HCT116 (cell line): Measurements from ENCODE around the gene DMGDH.

ENCODE experiments used
- CTCF ChIP-seq, 3 experiments: fragments of 200-600 bp in 1 of 3; sonication (generic) in 1 of 3; IDR thresholded peaks in 2 of 3; conservative IDR thresholded peaks in 1 of 3; 2 replicates each; pipeline ENCODE4 v1.5.1; 2012 to 2017; ENCODE audit warnings: low read depth in 2 of 3, low read length in 2 of 3, antibody characterized with exemption in 1 of 3, borderline replicate concordance in 1 of 3, control low read depth in 1 of 3, mild to moderate bottlenecking in 1 of 3, mixed read lengths in 1 of 3, mixed run types in 1 of 3, moderate library complexity in 1 of 3; ENCODE audit not compliant: insufficient read depth in 1 of 3
- EGR1 ChIP-seq: IDR thresholded peaks from 2 replicates; pipeline ENCODE4 v1.6.1; 2012; ENCODE audit warnings: low read depth
- EZH2phosphoT487 ChIP-seq: fragments of 200-600 bp; IDR thresholded peaks from 2 replicates; pipeline ENCODE4 v1.6.1; 2018; ENCODE audit warnings: antibody characterized with exemption, borderline replicate concordance
- JUND ChIP-seq: IDR thresholded peaks from 2 replicates; pipeline ENCODE4 v1.6.1; 2012
- POLR2A ChIP-seq: IDR thresholded peaks from 2 replicates; pipeline ENCODE4 v1.7.0; 2011; ENCODE audit warnings: borderline replicate concordance; ENCODE audit not compliant: insufficient read depth, insufficient read length; ENCODE audit errors: extremely low read depth
- SIN3A ChIP-seq: IDR thresholded peaks from 2 replicates; pipeline ENCODE4 v1.6.1; 2012; ENCODE audit warnings: low read depth
- TCF7L2 ChIP-seq: IDR thresholded peaks from 2 replicates; pipeline ENCODE4 v1.7.0; 2011; ENCODE audit warnings: borderline replicate concordance, inconsistent platforms; ENCODE audit not compliant: insufficient read depth, insufficient read length; ENCODE audit errors: extremely low read depth
- ZNF274 ChIP-seq: fragments of 200-500 bp; sonication (Bioruptor generic); IDR thresholded peaks from 2 replicates; pipeline ENCODE4 v1.6.1; 2014; ENCODE audit warnings: mild to moderate bottlenecking, low read depth, low read length, inconsistent platforms
- TF ChIP-seq, protein P1 (sequence below): IDR thresholded peaks from 2 replicates; pipeline ENCODE4 v1.6.1; 2012
- TF ChIP-seq, protein P2 (sequence below): IDR thresholded peaks from 2 replicates; pipeline ENCODE4 v1.6.1; 2012

DNA sequence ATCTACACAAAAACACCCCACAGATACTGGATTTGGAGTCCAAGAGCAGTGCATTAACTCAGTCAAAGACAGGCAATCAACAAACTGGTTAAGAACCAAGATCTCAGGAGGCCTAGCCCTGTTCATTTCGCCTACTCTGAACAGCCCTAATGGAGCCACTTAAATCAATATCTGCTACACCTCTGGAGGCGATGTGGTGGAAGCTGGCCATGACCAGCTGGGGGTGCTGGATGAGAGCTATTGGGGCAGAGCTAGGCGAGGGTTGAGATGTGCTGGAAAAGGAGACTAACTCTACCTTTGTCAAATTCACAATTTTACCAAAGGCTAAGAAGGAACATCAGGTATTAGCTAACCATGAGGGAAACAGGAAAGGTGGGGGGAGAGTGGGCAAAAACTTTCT lies 61.1 kb downstream of the DMGDH start:
- no peak for TF ChIP-seq CTCF (IDR thresholded peaks at IDR 0.05 in 2 of 3, conservative IDR thresholded peaks at IDR 0.05 in 1 of 3; ENCODE audit: borderline replicate concordance in 1 of 3, insufficient read depth in 1 of 3, low read depth in 2 of 3, low read length in 2 of 3)
- TF ChIP-seq SIN3A, result no peak
- no peak for TF ChIP-seq EGR1
- no peak for TF ChIP-seq POLR2A
- TF ChIP-seq EZH2phosphoT487, result no peak
- TF ChIP-seq, protein P1, sequence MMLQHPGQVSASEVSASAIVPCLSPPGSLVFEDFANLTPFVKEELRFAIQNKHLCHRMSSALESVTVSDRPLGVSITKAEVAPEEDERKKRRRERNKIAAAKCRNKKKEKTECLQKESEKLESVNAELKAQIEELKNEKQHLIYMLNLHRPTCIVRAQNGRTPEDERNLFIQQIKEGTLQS, result no peak
- no peak for TF ChIP-seq TCF7L2
- TF ChIP-seq, protein P2, sequence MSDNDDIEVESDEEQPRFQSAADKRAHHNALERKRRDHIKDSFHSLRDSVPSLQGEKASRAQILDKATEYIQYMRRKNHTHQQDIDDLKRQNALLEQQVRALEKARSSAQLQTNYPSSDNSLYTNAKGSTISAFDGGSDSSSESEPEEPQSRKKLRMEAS, result no peak
- no peak for TF ChIP-seq ZNF274
- no peak for TF ChIP-seq JUND
